Lower lobe of right lung (tissue), 2 donors: ENCODE measurements around the gene RFTN1. TPM values are rescaled to one million over a fixed set of nuclear protein-coding genes. Genes with fewer than 3 reads are reported as not detected.
A peak's percentile ranks its signal among the peaks of the same experiment; 100 is the strongest.

Experiments used
- ATAC-seq, 2 donors: fragments of 200-7000 bp; cut with Tn5 transposase; one replicate each; pipeline ENCODE4 v1.9.1; 2020 to 2022; ENCODE audit warnings: mild to moderate bottlenecking in 2 of 2, moderate library complexity in 2 of 2
- DNase-seq: peaks from one replicate; pipeline ENCODE4 v3.0.0-alpha.2; 2020
- H3K27ac ChIP-seq: fragments of 200-600 bp; one replicate; pipeline ENCODE4 v1.8.0; 2022
- H3K27me3 ChIP-seq: fragments of 200-600 bp; one replicate; pipeline ENCODE4 v1.8.0; 2022; ENCODE audit warnings: low read depth
- H3K36me3 ChIP-seq: fragments of 200-600 bp; one replicate; pipeline ENCODE4 v1.8.0; 2022; ENCODE audit warnings: mild to moderate bottlenecking
- H3K4me1 ChIP-seq: fragments of 200-600 bp; one replicate; pipeline ENCODE4 v1.8.0; 2022
- H3K4me3 ChIP-seq: fragments of 200-600 bp; one replicate; pipeline ENCODE4 v1.8.0; 2022; ENCODE audit warnings: mild to moderate bottlenecking
- H3K9me3 ChIP-seq: fragments of 200-600 bp; one replicate; pipeline ENCODE4 v1.8.0; 2022
- CTCF ChIP-seq: fragments of 200-600 bp; IDR thresholded peaks from one replicate; pipeline ENCODE4 v1.8.0; 2022; ENCODE audit warnings: antibody characterized with exemption, mild to moderate bottlenecking
- intact Hi-C: fragments of 100-400 bp; cut with DNase I; formaldehyde crosslinking; loops from one replicate; pipeline ENCODE4 v1.11.0; 2022
- total RNA-seq: library from RNA; stranded (reverse); fragmentation: NEBNext Ultra II Directional; extraction: Animal tissue kit (Norgen Biotek cat#: 25700); gene quantifications from one replicate; pipeline ENCODE4 v1.2.1, GENCODE V29; 2021
- donor health status: DM: no; HTN: yes; CAD: no; lungs with severe emphysema.

The RFTN1 gene
- total RNA-seq, 1 donor from 2014 or later, result 58.2 TPM

- DNase-seq, result no peak
These were observed 136.3 kb downstream of the RFTN1 start for GRCh38 chr3:16377196-16377595.

GRCh38 chr3:16375891-16376290, 137.6 kb downstream of the RFTN1 start:
- intact Hi-C loops, result no loop called here
- Histone ChIP-seq H3K4me3 (no peak overlapping the region), H3K4me1 (peaks cover 37% of the 10 kb centered on the region), H3K9me3 (no peaks in the 10 kb centered on the region), H3K27me3 (no peaks in the 10 kb centered on the region), H3K27ac (no peak overlapping the region), H3K36me3 (peaks cover 22% of the 10 kb centered on the region)
- ATAC-seq (no peak), DNase-seq (no peak)
- TF ChIP-seq CTCF, result no peak

More at GRCh38 chr3:16377196-16377595, 136.3 kb downstream of the RFTN1 start:
- TF ChIP-seq CTCF, result no peak
- no peak overlapping the region for H3K4me3 ChIP-seq
- intact Hi-C loops, result no loop called here
- no peak overlapping the region for H3K27ac ChIP-seq
- H3K9me3 ChIP-seq, result no peaks in the 10 kb centered on the region
- no peaks in the 10 kb centered on the region for H3K27me3 ChIP-seq
- peaks cover 23% of the 10 kb centered on the region for H3K4me1 ChIP-seq
- H3K36me3 ChIP-seq, result peaks cover 22% of the 10 kb centered on the region
- ATAC-seq, result no peak

- no peak for TF ChIP-seq CTCF
- DNase-seq, result no peak
- Histone ChIP-seq H3K36me3 (peaks cover 23% of the 10 kb centered on the region), H3K27ac (no peak overlapping the region), H3K27me3 (no peaks in the 10 kb centered on the region), H3K4me1 (peaks cover 40% of the 10 kb centered on the region), H3K9me3 (no peaks in the 10 kb centered on the region), H3K4me3 (no peak overlapping the region)
- intact Hi-C loops, result no loop called here
- no peak for ATAC-seq
These were observed 138.6 kb downstream of the RFTN1 start for GRCh38 chr3:16374935-16375245.

GRCh38 chr3:16374047-16374934, 139.2 kb downstream of the RFTN1 start:
- DNase-seq, result no peak

GRCh38 chr3:16373341-16373946, 140.1 kb downstream of the RFTN1 start:
- intact Hi-C loops, result no loop called here
- H3K4me1 ChIP-seq, result peaks cover 47% of the 10 kb centered on the region
- ATAC-seq, result peak in 1 of 2 donors; percentile 14

More at GRCh38 chr3:16374047-16374934, 139.2 kb downstream of the RFTN1 start:
- no peaks in the 10 kb centered on the region for H3K27me3 ChIP-seq
- peaks cover 45% of the 10 kb centered on the region for H3K4me1 ChIP-seq
- H3K4me3 ChIP-seq, result no peak overlapping the region
- TF ChIP-seq CTCF, result no peak
- H3K9me3 ChIP-seq, result no peaks in the 10 kb centered on the region
- intact Hi-C loops, result no loop called here
- peak; percentile 23 to 50 for ATAC-seq
- H3K27ac ChIP-seq, result no peak overlapping the region
- H3K36me3 ChIP-seq, result peaks cover 29% of the 10 kb centered on the region

More at GRCh38 chr3:16373341-16373946, 140.1 kb downstream of the RFTN1 start:
- no peak for TF ChIP-seq CTCF
- Histone ChIP-seq H3K27me3 (no peaks in the 10 kb centered on the region), H3K9me3 (no peaks in the 10 kb centered on the region), H3K4me3 (no peak overlapping the region), H3K27ac (no peak overlapping the region), H3K36me3 (peaks cover 38% of the 10 kb centered on the region)
- DNase-seq, result no peak
